Stomach (tissue), 4 donors: Measurements from ENCODE around the gene CDH1.

ENCODE experiments used
- POLR2AphosphoS5 ChIP-seq, 3 donors: sonication (generic); formaldehyde crosslinking; IDR thresholded peaks; one replicate each; pipeline ENCODE4 v1.6.1; 2016; ENCODE audit warnings: antibody characterized with exemption in 3 of 3
- TF ChIP-seq, protein P1 (sequence below), 7 experiments: fragments of 450-650 bp in 4 of 7; fragments of 200-600 bp in 3 of 7; sonication (generic) in 3 of 7; IDR thresholded peaks; one replicate each; pipeline ENCODE4 v1.5.1; 2016 to 2019; ENCODE audit warnings: antibody characterized with exemption in 7 of 7, control low read depth in 2 of 7, mild to moderate bottlenecking in 1 of 7

DNA sequence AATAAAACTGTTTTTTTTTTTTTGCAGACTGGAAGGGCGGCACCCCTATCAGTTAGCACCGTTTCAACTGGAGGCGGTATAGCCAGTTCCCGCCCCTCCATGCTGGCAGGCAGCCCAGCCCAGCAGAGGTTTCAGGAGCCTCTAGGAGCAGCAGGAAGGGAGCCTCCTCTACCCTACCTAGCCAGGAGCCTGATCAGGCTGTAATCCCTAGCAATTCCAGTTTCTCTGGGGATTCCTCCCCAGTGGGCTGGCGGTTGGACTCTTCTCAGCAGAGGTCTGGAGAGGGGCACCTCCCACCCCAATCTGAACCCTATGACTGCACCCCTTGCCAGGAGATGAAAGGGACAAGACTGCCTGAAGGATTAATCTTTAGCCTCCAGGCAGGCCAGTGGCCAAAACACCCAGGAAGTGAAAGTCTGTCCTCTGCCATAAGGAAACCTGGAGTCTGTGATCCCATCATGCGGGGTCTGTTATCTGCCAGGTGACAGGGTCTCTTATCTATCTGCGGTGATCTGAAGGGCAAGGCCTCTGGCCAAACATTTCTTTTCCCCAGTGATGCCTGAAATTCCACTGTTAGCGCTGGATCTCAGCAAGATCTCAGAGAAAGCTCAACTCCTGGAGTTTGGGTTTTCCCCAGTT lies 4.9 kb upstream of the CDH1 start:
- peak in 1 of 3 donors; percentile 16 for TF ChIP-seq POLR2AphosphoS5 (IDR thresholded peaks at IDR 0.05)
- TF ChIP-seq, protein P1, sequence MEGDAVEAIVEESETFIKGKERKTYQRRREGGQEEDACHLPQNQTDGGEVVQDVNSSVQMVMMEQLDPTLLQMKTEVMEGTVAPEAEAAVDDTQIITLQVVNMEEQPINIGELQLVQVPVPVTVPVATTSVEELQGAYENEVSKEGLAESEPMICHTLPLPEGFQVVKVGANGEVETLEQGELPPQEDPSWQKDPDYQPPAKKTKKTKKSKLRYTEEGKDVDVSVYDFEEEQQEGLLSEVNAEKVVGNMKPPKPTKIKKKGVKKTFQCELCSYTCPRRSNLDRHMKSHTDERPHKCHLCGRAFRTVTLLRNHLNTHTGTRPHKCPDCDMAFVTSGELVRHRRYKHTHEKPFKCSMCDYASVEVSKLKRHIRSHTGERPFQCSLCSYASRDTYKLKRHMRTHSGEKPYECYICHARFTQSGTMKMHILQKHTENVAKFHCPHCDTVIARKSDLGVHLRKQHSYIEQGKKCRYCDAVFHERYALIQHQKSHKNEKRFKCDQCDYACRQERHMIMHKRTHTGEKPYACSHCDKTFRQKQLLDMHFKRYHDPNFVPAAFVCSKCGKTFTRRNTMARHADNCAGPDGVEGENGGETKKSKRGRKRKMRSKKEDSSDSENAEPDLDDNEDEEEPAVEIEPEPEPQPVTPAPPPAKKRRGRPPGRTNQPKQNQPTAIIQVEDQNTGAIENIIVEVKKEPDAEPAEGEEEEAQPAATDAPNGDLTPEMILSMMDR (IDR thresholded peaks at IDR 0.05) = no peak
